Posterior cingulate gyrus (tissue), 11 donors: ENCODE data around the gene CD300LD.
A peak's percentile ranks its signal among the peaks of the same experiment; 100 is the strongest.
"Not testable (repeated sequence)": the region's sequence is repeated elsewhere in the genome, so short reads cannot be mapped to it uniquely, and the experiment has no call there.

Experiments
- DNase-seq, 10 donors: peaks; one replicate each; pipeline versions ENCODE4 v3.0.0 to v3.0.0-alpha.2; 2020 to 2021; ENCODE audit warnings: mixed read lengths in 3 of 10
- intact Hi-C: fragments of 100-400 bp; cut with DNase I; formaldehyde crosslinking; loops from one replicate; pipeline ENCODE4 v1.15.1; 2023

CD300LD gene

GRCh38 chr17:74574489-74575142 lies 17.5 kb downstream of the CD300LD start:
- intact Hi-C loops = no loop called here
- no peak for DNase-seq

- intact Hi-C loops, DNase-seq: not testable (repeated sequence)
Measured at GRCh38 chr17:74573635-74574034, 18.4 kb downstream of the CD300LD start.

GRCh38 chr17:74573169-74573568 lies 18.9 kb downstream of the CD300LD start:
- intact Hi-C loops = no loop called here
- no peak for DNase-seq

GRCh38 chr17:74571621-74572270 lies 20.3 kb downstream of the CD300LD start:
- intact Hi-C loops = no loop called here
- DNase-seq = no peak

- intact Hi-C loops = no loop called here
- DNase-seq = peak in 7 of 10 donors; percentile 31 to 92 (median 50)
Measured at GRCh38 chr17:74569020-74570003, 22.8 kb downstream of the CD300LD start.

GRCh38 chr17:74568106-74568873 lies 23.8 kb downstream of the CD300LD start:
- intact Hi-C loops = no loop called here
- no peak for DNase-seq

- intact Hi-C loops = no loop called here
- DNase-seq = no peak
Measured at GRCh38 chr17:74567397-74567796, 24.7 kb downstream of the CD300LD start, which contains the start of gene CD300H. Gene CD300H, minus strand, starts transcription at chr17:74567509.

GRCh38 chr17:74566132-74566753 lies 25.8 kb downstream of the CD300LD start:
- peak in 5 of 10 donors; percentile 21 to 80 (median 30) for DNase-seq
- intact Hi-C loops = no loop called here

GRCh38 chr17:74565126-74565525 lies 27.0 kb downstream of the CD300LD start:
- intact Hi-C loops = no loop called here
- DNase-seq = no peak

- DNase-seq = no peak
- intact Hi-C loops = no loop called here
Measured at GRCh38 chr17:74563358-74563757, 28.7 kb downstream of the CD300LD start.

- no peak for DNase-seq
- intact Hi-C loops = no loop called here
Measured at GRCh38 chr17:74561586-74561985, 30.5 kb downstream of the CD300LD start.

- intact Hi-C loops = no loop called here
- peak in 1 of 10 donors; percentile 12 for DNase-seq
Measured at GRCh38 chr17:74558882-74559519, 33.1 kb downstream of the CD300LD start.

- intact Hi-C loops = not testable (repeated sequence)
- peak in 1 of 10 donors; percentile 5 for DNase-seq
Measured at GRCh38 chr17:74558402-74558801, 33.7 kb downstream of the CD300LD start.

- no peak for DNase-seq
- intact Hi-C loops = no loop called here
Measured at GRCh38 chr17:74555427-74555940, 36.6 kb downstream of the CD300LD start.

- peak in 1 of 10 donors; percentile 18 for DNase-seq
- intact Hi-C loops = no loop called here
Measured at GRCh38 chr17:74554909-74555308, 37.2 kb downstream of the CD300LD start.

- peak in 1 of 10 donors; percentile 40 for DNase-seq
- intact Hi-C loops = no loop called here
Measured at GRCh38 chr17:74552037-74552436, 40.0 kb downstream of the CD300LD start.

GRCh38 chr17:74550602-74551001 lies 41.5 kb downstream of the CD300LD start:
- intact Hi-C loops = no loop called here
- peak in 2 of 10 donors; percentile 35 to 48 for DNase-seq

- DNase-seq = peak in 1 of 10 donors; percentile 37
Measured at GRCh38 chr17:74549343-74549742, 42.7 kb downstream of the CD300LD start.

GRCh38 chr17:74547736-74548135 lies 44.3 kb downstream of the CD300LD start:
- peak in 1 of 10 donors; percentile 69 for DNase-seq
- intact Hi-C loops = no loop called here

More at GRCh38 chr17:74549343-74549742, 42.7 kb downstream of the CD300LD start:
- intact Hi-C loops = no loop called here
